HepG2 (cell line): Measurements from ENCODE around the gene CDC42EP4. TPM values are rescaled to one million over a fixed set of nuclear protein-coding genes. Genes with fewer than 3 reads are reported as not detected.

Experiments used
- ARID2 ChIP-seq: sonication (generic); formaldehyde crosslinking; IDR thresholded peaks from 2 replicates; pipeline ENCODE4 v1.8.1; 2022; ENCODE audit warnings: mild to moderate bottlenecking, missing genetic modification reagents, borderline replicate concordance
- CBX1 ChIP-seq: IDR thresholded peaks from one replicate; pipeline ENCODE4 v1.6.1; 2016; ENCODE audit warnings: antibody characterized with exemption, low read depth
- CTCF ChIP-seq: sonication (generic); formaldehyde crosslinking; IDR thresholded peaks from 2 replicates; pipeline ENCODE4 v1.5.0; 2020; ENCODE audit warnings: mild to moderate bottlenecking, missing genetic modification reagents, moderate library complexity
- FOXO1 ChIP-seq: sonication (generic); formaldehyde crosslinking; IDR thresholded peaks from 2 replicates; pipeline ENCODE4 v1.4.0; 2020; ENCODE audit warnings: missing genetic modification reagents
- IRF9 ChIP-seq: sonication (generic); formaldehyde crosslinking; IDR thresholded peaks from 2 replicates; pipeline ENCODE4 v1.8.0; 2022; ENCODE audit warnings: missing genetic modification reagents, mild to moderate bottlenecking, borderline replicate concordance
- KAT7 ChIP-seq: IDR thresholded peaks from 2 replicates; pipeline ENCODE4 v1.6.1; 2018; ENCODE audit warnings: borderline replicate concordance, missing compliant biosample characterization
- SSRP1 ChIP-seq: IDR thresholded peaks from 2 replicates; pipeline ENCODE4 v1.6.1; 2016; ENCODE audit warnings: control low read depth
- TBL1XR1 ChIP-seq: fragments of 150-350 bp; IDR thresholded peaks from 2 replicates; pipeline ENCODE4 v1.6.1; 2014; ENCODE audit warnings: borderline replicate concordance, low read length; ENCODE audit not compliant: partially characterized antibody
- XBP1 ChIP-seq: sonication (generic); formaldehyde crosslinking; IDR thresholded peaks from 2 replicates; pipeline ENCODE4 v1.5.0; 2020; ENCODE audit warnings: missing genetic modification reagents
- ZKSCAN1 ChIP-seq: fragments of 150-350 bp; IDR thresholded peaks from 2 replicates; pipeline ENCODE4 v1.6.1; 2014; ENCODE audit warnings: low read length
- ZNF7 ChIP-seq: IDR thresholded peaks from 2 replicates; pipeline ENCODE4 v1.6.1; 2016; ENCODE audit warnings: missing biosample characterization, missing genetic modification reagents
- ZNF747 ChIP-seq: sonication (generic); formaldehyde crosslinking; IDR thresholded peaks from 2 replicates; pipeline ENCODE4 v1.8.1; 2023; ENCODE audit warnings: missing genetic modification reagents, mild to moderate bottlenecking, borderline replicate concordance
- ZNF784 ChIP-seq: sonication (generic); formaldehyde crosslinking; IDR thresholded peaks from 2 replicates; pipeline ENCODE4 v1.5.1; 2020; ENCODE audit warnings: missing genetic modification reagents, mild to moderate bottlenecking, borderline replicate concordance
- ZNF841 ChIP-seq: sonication (generic); formaldehyde crosslinking; IDR thresholded peaks from 2 replicates; pipeline ENCODE4 v1.8.1; 2023; ENCODE audit warnings: missing genetic modification reagents, borderline replicate concordance
- ZSCAN9 ChIP-seq: IDR thresholded peaks from 2 replicates; pipeline ENCODE4 v1.6.1; 2016; ENCODE audit warnings: borderline replicate concordance
- polyA plus RNA-seq, 8 experiments: library from polyadenylated mRNA; depleted of rRNA in 3 of 8; stranded (reverse) in 7 of 8; unstranded in 1 of 8; fragments of >200 nt; fragmentation: Illumina TruSeq in 4 of 8; extraction: Trizol in 4 of 8; gene quantifications; 2 replicates each; pipeline versions ENCODE4 v1.2.1 to v1.2.3, GENCODE V29; 2011 to 2016; ENCODE audit warnings: low read depth in 4 of 8, missing spikeins in 1 of 8, mixed read lengths in 1 of 8; ENCODE audit not compliant: insufficient read depth in 1 of 8
- total RNA-seq, 5 experiments: library from RNA; depleted of rRNA; stranded (reverse); fragments of >200 nt; fragmentation: Illumina TruSeq; extraction: Trizol; gene quantifications; 2 replicates each; pipeline ENCODE4 v1.2.3, GENCODE V29; 2016; ENCODE audit warnings: low read depth in 1 of 5
- TF ChIP-seq, protein P1 (sequence below): sonication (generic); formaldehyde crosslinking; IDR thresholded peaks from 2 replicates; pipeline ENCODE4 v1.5.0; 2020; ENCODE audit warnings: mild to moderate bottlenecking, missing genetic modification reagents
- TF ChIP-seq, protein P2 (sequence below): sonication (generic); formaldehyde crosslinking; IDR thresholded peaks from 2 replicates; pipeline ENCODE4 v1.5.0; 2020; ENCODE audit warnings: missing genetic modification reagents
- TF ChIP-seq, protein P3 (sequence below): sonication (generic); formaldehyde crosslinking; IDR thresholded peaks from 2 replicates; pipeline ENCODE4 v1.5.0; 2020; ENCODE audit warnings: missing genetic modification reagents

CDC42EP4 gene
- total and polyA plus RNA-seq, 2 of the 13 experiments (the other 11 are each of a cell fraction or from before 2014, with no cell fraction given): 19.0 to 54.0 TPM

- TF ChIP-seq, protein P1, sequence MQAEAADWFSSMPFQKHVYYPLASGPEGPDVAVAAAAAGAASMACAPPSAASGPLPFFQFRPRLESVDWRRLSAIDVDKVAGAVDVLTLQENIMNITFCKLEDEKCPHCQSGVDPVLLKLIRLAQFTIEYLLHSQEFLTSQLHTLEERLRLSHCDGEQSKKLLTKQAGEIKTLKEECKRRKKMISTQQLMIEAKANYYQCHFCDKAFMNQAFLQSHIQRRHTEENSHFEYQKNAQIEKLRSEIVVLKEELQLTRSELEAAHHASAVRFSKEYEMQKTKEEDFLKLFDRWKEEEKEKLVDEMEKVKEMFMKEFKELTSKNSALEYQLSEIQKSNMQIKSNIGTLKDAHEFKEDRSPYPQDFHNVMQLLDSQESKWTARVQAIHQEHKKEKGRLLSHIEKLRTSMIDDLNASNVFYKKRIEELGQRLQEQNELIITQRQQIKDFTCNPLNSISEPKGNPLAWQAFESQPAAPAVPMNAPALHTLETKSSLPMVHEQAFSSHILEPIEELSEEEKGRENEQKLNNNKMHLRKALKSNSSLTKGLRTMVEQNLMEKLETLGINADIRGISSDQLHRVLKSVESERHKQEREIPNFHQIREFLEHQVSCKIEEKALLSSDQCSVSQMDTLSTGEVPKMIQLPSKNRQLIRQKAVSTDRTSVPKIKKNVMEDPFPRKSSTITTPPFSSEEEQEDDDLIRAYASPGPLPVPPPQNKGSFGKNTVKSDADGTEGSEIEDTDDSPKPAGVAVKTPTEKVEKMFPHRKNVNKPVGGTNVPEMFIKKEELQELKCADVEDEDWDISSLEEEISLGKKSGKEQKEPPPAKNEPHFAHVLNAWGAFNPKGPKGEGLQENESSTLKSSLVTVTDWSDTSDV (CRISPR knock-in tag): no peak
- TF ChIP-seq XBP1 (CRISPR knock-in tag) (no peak), CTCF (CRISPR knock-in tag) (peak; percentile 19; the same call in 1 of the 2 replicates), ZNF841 (CRISPR knock-in tag) (no peak), TBL1XR1 (no peak), ZNF784 (CRISPR knock-in tag) (no peak; the same call in 1 of the 2 replicates), KAT7 (CRISPR knock-in tag) (peak; percentile 83), IRF9 (peak; percentile 73; the same call in 1 of the 2 replicates), ZKSCAN1 (no peak), ARID2 (CRISPR knock-in tag) (no peak), ZSCAN9 (CRISPR knock-in tag) (peak; percentile 57; the same call in 1 of the 2 replicates), ZNF7 (CRISPR knock-in tag) (no peak), CBX1 (peak; percentile 42), SSRP1 (CRISPR knock-in tag) (peak; percentile 90), FOXO1 (CRISPR knock-in tag) (no peak; the same call in 1 of the 2 replicates), ZNF747 (peak; percentile 9; the same call in 1 of the 2 replicates)
- TF ChIP-seq, protein P2, sequence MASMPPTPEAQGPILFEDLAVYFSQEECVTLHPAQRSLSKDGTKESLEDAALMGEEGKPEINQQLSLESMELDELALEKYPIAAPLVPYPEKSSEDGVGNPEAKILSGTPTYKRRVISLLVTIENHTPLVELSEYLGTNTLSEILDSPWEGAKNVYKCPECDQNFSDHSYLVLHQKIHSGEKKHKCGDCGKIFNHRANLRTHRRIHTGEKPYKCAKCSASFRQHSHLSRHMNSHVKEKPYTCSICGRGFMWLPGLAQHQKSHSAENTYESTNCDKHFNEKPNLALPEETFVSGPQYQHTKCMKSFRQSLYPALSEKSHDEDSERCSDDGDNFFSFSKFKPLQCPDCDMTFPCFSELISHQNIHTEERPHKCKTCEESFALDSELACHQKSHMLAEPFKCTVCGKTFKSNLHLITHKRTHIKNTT: no peak
- TF ChIP-seq, protein P3, sequence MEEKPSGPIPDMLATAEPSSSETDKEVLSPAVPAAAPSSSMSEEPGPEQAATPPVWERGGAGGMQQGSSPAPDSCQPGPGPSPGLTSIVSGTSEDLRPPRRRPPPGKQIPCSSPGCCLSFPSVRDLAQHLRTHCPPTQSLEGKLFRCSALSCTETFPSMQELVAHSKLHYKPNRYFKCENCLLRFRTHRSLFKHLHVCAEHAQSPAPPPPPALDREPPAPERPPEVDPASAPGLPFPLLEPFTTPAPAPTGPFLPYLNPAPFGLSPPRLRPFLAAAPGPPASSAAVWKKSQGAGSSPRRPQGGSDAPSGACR: no peak; the same call in 1 of the 2 replicates
These were observed 3.6 kb downstream of the CDC42EP4 start (continued) for GRCh38 chr17:73308017-73308823.
